Measurements from ENCODE around the gene LRIG1. TPM values are rescaled to one million over a fixed set of nuclear protein-coding genes. Genes with fewer than 3 reads are reported as not detected.
A peak's percentile ranks its signal among the peaks of the same experiment; 100 is the strongest.

The LRIG1 gene
- total and polyA plus RNA-seq, 2 donors (not counting 1 experiment from before 2014, with no cell fraction given): 27.9 to 104 TPM

DNA sequence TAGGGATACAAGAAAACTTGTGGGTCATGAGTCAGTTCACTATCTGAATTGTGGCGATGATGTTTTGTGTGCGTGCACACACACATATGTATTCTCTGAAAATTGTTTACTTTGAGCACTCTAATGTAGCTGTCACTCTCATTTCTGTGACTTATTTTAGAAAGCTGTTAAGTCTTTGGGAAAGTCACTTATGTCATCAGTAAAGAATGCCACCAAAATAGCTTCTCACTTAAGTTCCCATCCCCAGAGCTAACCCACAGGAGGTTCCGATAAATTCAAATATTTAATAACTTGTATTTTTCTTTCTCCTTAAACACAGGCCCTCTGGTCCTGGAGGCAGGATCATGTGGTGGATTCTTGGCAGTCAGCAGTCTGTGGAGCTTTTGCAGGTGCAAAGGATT, 138.3 kb downstream of the LRIG1 start:
- H4K20me1 ChIP-seq (ENCODE audit: control insufficient read depth, extremely low read depth, insufficient read depth, low read length): no peaks in the 10 kb centered on the region
- no peaks in the 10 kb centered on the region for H3K9me3 ChIP-seq (ENCODE audit: control insufficient read depth, insufficient read depth, low read depth, low read length)
- no peak overlapping the region for H3K4me3 ChIP-seq (replicated peaks in 1 of 4; ENCODE audit: control extremely low read depth in 1 of 4, insufficient read depth in 1 of 4, low read depth in 3 of 4, low read length in 4 of 4)
- peaks cover 7% of the 10 kb centered on the region for H3K4me1 ChIP-seq (ENCODE audit: control insufficient read depth, extremely low read depth, insufficient read depth, low read length)
- no peaks in the 10 kb centered on the region for H3K36me3 ChIP-seq (ENCODE audit: control insufficient read depth, insufficient read depth, low read length)
- H3K27me3 ChIP-seq (ENCODE audit: control insufficient read depth, insufficient read depth, low read length): no peaks in the 10 kb centered on the region
- no peaks in the 10 kb centered on the region for H3K79me2 ChIP-seq (ENCODE audit: control insufficient read depth, insufficient read depth, low read length)
- TF ChIP-seq EZH2 (IDR thresholded peaks at IDR 0.05; ENCODE audit: low read length, missing control alignments): no peak
- TF ChIP-seq, protein P1, sequence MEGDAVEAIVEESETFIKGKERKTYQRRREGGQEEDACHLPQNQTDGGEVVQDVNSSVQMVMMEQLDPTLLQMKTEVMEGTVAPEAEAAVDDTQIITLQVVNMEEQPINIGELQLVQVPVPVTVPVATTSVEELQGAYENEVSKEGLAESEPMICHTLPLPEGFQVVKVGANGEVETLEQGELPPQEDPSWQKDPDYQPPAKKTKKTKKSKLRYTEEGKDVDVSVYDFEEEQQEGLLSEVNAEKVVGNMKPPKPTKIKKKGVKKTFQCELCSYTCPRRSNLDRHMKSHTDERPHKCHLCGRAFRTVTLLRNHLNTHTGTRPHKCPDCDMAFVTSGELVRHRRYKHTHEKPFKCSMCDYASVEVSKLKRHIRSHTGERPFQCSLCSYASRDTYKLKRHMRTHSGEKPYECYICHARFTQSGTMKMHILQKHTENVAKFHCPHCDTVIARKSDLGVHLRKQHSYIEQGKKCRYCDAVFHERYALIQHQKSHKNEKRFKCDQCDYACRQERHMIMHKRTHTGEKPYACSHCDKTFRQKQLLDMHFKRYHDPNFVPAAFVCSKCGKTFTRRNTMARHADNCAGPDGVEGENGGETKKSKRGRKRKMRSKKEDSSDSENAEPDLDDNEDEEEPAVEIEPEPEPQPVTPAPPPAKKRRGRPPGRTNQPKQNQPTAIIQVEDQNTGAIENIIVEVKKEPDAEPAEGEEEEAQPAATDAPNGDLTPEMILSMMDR (conservative IDR thresholded peaks at IDR 0.05 in 1 of 2, IDR thresholded peaks at IDR 0.05 in 1 of 2; ENCODE audit: low read depth in 1 of 2, low read length in 2 of 2): no peak
- H3K9ac ChIP-seq (ENCODE audit: insufficient read depth, low read length): no peak overlapping the region
- H2AFZ ChIP-seq (ENCODE audit: low read length): no peak overlapping the region
- DNase-seq (ENCODE audit: low read depth in 2 of 2): peak; percentile 66 to 89
- no peak overlapping the region for H3K27ac ChIP-seq (ENCODE audit: insufficient read depth, low read length)
- H3K4me2 ChIP-seq (ENCODE audit: extremely low read depth, insufficient read depth, low read length): peak overlapping the region; percentile 48

DNA sequence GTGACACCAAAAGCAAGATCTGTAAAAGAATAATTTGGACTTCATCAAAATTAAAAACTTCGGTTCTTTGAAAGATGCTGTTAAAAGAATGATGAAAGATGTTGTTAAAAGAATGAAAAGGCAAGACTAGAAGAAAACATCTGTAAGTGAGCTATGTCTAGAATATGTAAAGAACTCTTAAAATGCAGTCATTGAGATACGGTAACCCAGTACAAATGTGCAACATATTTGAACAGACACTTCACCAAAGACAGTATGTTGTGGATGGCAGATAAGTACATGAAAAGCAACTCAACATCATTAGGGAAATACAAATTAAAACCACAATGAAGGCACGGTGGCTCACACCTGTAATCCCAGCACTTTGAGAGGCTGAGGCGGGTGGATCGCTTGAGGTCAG, 139.5 kb downstream of the LRIG1 start:
- Histone ChIP-seq H3K4me3 (replicated peaks in 1 of 4; ENCODE audit: control extremely low read depth in 1 of 4, insufficient read depth in 1 of 4, low read depth in 3 of 4, low read length in 4 of 4) (no peak overlapping the region), H3K27me3 (ENCODE audit: control insufficient read depth, insufficient read depth, low read length) (no peaks in the 10 kb centered on the region), H3K79me2 (ENCODE audit: control insufficient read depth, insufficient read depth, low read length) (no peaks in the 10 kb centered on the region), H2AFZ (ENCODE audit: low read length) (no peak overlapping the region), H4K20me1 (ENCODE audit: control insufficient read depth, extremely low read depth, insufficient read depth, low read length) (no peaks in the 10 kb centered on the region), H3K4me1 (ENCODE audit: control insufficient read depth, extremely low read depth, insufficient read depth, low read length) (peaks cover 7% of the 10 kb centered on the region), H3K36me3 (ENCODE audit: control insufficient read depth, insufficient read depth, low read length) (no peaks in the 10 kb centered on the region), H3K9me3 (ENCODE audit: control insufficient read depth, insufficient read depth, low read depth, low read length) (no peaks in the 10 kb centered on the region), H3K9ac (ENCODE audit: insufficient read depth, low read length) (no peak overlapping the region), H3K27ac (ENCODE audit: insufficient read depth, low read length) (no peak overlapping the region), H3K4me2 (ENCODE audit: extremely low read depth, insufficient read depth, low read length) (no peak overlapping the region)
- no peak for TF ChIP-seq EZH2 (IDR thresholded peaks at IDR 0.05; ENCODE audit: low read length, missing control alignments)
- TF ChIP-seq, protein P1 (conservative IDR thresholded peaks at IDR 0.05 in 1 of 2, IDR thresholded peaks at IDR 0.05 in 1 of 2; ENCODE audit: low read depth in 1 of 2, low read length in 2 of 2): no peak
- no peak for DNase-seq (ENCODE audit: low read depth in 2 of 2)

DNA sequence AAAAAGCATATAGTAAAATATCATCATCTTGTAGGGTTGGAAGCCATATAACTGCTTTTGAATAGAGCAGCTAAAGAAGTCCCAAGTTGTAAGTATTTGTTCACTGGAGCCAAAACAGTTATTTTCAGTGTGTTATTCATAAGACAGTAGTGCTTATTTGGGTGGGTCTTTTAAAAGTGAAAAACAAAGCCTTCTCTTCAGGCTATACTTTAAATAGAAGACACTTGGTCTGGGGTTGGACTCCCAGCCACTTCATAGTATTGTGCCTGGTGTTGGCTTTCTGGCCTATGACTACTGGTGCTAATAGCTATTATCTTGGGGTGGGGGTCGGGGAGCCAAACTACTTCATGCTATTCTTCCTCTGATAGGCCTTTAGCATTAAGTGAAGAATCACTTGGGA, 144.8 kb downstream of the LRIG1 start:
- H3K9ac ChIP-seq (ENCODE audit: insufficient read depth, low read length): no peak overlapping the region
- H4K20me1 ChIP-seq (ENCODE audit: control insufficient read depth, extremely low read depth, insufficient read depth, low read length): no peaks in the 10 kb centered on the region
- H3K9me3 ChIP-seq (ENCODE audit: control insufficient read depth, insufficient read depth, low read depth, low read length): no peaks in the 10 kb centered on the region
- H3K79me2 ChIP-seq (ENCODE audit: control insufficient read depth, insufficient read depth, low read length): no peaks in the 10 kb centered on the region
- no peaks in the 10 kb centered on the region for H3K36me3 ChIP-seq (ENCODE audit: control insufficient read depth, insufficient read depth, low read length)
- no peak for TF ChIP-seq EZH2 (IDR thresholded peaks at IDR 0.05; ENCODE audit: low read length, missing control alignments)
- TF ChIP-seq, protein P1 (conservative IDR thresholded peaks at IDR 0.05 in 1 of 2, IDR thresholded peaks at IDR 0.05 in 1 of 2; ENCODE audit: low read depth in 1 of 2, low read length in 2 of 2): no peak
- H3K4me2 ChIP-seq (ENCODE audit: extremely low read depth, insufficient read depth, low read length): no peak overlapping the region
- no peak overlapping the region for H2AFZ ChIP-seq (ENCODE audit: low read length)
- no peak overlapping the region for H3K27ac ChIP-seq (ENCODE audit: insufficient read depth, low read length)
- H3K4me3 ChIP-seq (replicated peaks in 1 of 4; ENCODE audit: control extremely low read depth in 1 of 4, insufficient read depth in 1 of 4, low read depth in 3 of 4, low read length in 4 of 4): no peak overlapping the region
- no peak for DNase-seq (ENCODE audit: low read depth in 2 of 2)
- H3K27me3 ChIP-seq (ENCODE audit: control insufficient read depth, insufficient read depth, low read length): no peaks in the 10 kb centered on the region
- H3K4me1 ChIP-seq (ENCODE audit: control insufficient read depth, extremely low read depth, insufficient read depth, low read length): no peaks in the 10 kb centered on the region
